Fibroblast of skin of scalp (primary cell): ENCODE results near the gene MAP3K4.

ENCODE experiments used
- DNase-seq: peaks from one replicate; pipeline ENCODE4 v3.0.0-alpha.2; 2013

The MAP3K4 gene

DNA sequence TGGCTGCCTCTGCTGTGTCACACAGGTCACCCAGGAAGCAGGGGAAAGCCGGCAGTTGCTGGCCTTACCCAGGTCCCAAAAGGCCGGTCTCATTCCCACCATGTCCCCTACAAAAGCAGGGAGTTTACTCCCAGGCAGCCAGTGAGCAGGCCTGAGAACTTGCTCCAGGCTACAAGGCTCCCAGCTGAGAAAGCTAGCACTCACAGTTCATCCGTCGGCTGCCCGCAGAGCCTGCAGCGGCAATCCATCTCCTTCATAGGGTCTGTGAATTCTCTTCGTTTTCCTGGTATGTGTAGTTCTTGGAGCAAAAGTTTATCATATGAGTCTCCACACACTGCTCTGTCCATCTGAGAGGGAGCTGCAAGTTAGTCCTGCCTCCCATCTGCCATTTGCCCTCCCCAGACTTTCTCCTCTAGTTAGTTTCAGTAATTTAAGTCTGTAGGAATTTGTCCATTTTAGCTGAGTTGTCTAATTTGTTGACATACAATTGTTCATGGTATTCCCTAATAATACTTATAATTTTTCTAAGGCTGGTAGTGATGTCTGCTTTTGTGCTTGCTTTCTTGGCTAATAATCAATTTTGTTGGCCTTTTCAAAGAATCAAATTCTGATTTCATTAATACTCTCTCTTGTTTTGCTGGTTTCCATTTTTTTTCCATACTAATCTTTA is 135.6 kb downstream of the MAP3K4 start:
- DNase-seq = no peak

DNA sequence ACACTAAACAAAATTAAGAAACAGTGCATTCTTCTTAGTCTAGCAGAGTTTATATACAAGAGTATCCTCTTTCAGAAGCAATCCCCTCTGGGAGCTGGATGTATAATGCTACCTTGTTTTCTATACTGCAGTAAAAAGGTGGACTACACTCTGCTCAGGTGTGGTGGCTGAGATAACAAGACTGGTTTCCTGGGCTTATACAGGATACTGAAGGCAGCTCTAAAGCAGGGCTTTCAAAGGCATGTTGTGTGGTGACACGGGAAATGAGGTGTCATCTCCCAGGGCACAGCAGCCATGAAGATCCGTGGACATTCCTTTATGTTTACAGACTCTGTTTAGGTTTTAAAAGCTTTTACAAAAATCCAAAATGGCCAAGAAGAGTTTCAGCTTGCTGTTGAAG is 136.7 kb downstream of the MAP3K4 start:
- DNase-seq = no peak

DNA sequence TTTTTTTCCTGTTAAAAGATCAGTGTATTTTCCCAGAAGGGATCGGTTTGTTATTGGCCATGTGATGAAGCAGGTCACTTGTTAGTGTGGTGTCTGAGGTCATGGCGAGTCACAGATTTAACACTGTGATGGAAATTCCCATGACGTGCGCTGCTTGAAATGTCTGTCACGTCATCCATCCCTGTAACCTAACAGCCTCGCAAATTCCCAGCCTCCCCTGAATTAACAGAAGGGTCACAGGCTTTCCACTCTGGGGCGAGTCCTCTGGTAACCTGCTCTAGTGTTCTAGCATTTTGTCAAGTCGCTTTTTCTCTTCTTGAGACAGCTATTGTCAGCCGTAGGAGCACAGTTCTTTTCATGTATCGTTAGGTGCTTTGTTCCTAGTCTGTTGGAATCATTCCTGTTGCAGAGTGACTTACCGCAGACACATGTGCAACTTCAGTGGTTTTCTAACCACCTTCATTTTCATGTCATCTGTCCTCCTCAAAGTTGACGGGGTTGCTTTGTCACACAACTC is 137.2 kb downstream of the MAP3K4 start:
- no peak for DNase-seq

DNA sequence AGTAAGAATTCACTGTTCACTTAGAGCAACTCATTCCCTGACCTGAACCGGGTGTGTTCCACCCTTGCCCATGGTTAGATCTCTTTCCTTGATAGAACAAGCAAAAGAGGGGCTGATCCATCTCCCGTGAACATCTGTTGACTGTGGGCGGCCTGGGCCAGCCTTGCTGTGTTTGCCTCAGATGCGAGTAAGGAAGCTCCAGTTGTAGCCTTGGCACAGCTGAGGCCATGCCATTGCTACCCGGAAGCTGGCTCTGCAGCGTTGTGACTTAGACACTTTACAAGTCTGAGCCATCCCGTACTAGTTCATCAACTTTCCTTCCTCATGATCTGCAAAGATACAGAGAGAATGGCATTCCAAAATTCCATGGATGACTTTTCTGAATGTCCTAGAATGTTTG is 139.0 kb downstream of the MAP3K4 start:
- no peak for DNase-seq

DNA sequence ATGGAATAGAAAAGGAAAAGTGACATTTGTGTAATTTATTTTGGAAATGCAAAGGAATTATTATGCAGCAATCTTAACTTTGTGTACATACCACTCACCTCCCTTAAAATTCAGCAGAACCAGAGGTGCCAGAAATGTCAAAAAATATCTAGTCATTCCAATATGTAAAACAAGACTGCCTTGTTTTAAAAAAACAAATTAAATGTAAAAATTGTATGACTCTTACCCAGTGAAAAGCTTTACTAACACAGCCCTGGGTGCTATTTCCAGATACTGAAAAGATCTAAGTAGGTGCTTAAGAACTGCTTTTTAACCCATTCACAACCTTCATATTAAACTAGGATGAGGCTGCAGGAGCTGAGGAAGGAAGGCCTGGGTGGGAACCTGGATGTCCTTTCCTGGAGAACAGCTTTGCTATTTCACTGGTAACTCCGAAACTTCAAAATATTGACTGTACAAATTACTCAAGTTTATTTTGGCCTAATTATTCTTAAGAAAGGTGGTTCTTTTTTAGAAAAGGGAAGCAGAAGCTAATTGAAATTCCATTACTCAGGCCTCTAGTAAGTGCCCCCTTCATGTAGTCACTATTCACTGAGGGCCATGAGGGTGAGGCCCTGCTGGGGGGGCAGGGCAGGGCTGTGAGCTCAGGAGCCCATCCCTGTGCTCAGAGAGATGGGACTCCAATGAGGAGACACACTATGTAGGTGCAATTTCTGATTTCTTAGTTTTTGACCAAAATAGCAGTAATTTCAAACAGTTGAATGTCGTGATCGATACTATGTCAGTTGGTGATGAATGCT is 139.6 kb downstream of the MAP3K4 start:
- no peak for DNase-seq

DNA sequence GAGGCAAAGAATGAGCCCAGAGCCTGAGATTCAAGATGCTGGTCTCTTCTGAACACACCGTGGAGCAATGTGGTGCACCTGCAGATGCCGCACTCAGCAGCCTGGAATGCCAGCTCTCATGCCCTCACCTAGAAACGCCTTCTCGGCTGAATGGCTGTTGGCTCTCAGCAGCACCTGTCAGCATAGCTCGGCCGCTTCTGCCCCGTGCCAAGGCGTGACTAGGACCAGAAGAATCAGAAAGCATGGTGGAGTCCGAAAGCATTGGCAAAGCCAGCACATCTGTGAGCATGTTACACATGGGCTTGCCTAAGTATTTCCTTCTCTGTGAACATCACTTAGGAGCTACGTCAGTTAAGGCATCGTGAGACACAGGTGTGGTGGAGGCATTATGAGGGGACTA is 140.8 kb downstream of the MAP3K4 start:
- DNase-seq = no peak

DNA sequence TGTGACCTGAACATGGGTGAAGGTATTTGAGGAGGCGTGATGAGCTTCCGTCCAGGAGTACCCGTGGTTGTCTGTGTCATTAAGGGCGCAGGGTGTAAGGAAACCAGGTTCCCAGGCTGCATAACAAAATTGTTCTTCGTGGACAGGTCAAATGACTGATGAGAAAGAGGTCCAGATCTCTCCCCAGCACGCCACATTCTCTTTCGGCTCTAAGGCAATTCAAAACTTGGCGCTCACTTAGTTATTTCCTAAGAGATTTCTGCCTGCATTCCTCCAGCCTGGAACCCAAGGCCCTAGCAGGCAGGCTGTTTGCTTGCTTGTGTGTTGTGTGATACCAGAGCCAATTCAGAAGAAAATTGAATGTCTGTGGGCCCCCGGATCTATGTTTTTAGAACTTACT is 142.4 kb downstream of the MAP3K4 start:
- DNase-seq = no peak

DNA sequence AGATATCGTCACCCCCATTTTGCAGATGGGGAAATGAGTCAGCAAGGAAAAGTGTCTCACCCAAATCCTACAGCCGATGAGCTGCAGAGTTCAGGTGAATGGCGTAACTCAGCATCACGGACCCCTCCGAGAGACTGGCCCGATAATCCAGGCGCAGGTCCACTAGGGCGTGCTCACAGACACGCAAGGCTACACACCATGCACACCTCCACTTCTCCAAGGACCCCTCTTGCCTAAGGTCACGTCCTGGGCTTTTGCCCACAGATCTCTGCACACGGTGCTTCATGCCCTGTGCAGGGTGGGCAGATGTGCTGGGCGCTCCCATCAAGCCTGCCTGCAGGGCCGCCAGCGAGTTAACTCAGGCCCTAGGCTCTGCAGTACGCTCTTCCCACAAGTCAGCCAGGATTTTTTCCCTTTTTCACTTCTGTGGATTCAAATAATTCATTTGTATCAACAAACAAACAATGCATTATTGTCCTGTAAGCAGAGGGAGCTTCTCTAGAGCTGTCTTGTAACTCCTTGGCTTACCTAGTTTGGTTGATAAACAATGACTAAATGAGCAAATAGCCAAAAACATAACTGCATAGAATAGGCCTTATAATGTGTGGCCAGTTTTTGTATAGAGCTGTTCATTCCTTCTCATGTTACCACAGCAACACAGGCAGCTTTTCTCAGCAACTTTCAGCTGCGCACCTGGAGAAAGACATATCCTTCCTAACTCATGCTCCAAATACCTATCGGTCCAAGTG is 143.2 kb downstream of the MAP3K4 start:
- no peak for DNase-seq

DNA sequence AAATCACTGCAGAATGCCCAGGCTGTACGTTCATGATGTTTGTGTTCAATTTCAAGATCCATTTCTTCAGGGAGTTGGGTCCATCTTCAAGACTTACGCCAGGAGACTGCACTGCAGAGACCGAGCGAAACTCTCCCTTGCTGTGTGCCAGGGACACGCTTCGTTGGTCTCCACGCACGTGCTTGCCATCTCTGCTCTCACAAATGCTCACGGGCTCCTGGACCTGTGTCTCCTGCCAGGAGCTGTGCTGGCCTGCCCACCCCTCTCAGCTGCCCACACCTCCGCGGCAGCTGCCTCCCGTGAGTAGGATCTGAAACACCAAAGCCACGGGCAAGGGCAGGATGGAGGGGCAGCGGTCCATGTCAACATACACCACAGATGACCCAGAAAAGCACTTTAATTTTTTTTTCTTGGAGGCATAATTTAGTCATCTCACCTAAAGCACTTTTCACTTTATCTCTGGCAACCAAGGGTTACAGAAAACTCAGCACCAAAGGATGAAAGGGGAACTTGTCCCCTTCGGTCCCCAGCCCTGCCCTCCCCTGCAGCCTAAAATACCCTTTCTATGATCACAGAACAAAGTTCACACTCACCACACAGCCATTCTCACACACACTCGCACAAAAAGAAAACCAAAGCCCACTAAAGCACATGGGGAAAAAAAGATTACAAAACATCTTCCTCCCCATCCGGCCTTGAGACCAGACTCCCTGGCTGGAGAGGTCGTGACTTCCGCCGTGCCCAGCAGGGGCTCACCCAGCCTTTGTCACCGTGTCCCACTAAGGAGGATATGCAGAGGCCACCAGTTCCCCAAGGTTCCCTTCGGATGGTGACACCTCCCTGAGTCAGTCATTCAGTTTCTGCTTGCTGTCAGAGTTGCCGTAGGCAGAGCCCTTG is 144.4 kb downstream of the MAP3K4 start:
- no peak for DNase-seq

DNA sequence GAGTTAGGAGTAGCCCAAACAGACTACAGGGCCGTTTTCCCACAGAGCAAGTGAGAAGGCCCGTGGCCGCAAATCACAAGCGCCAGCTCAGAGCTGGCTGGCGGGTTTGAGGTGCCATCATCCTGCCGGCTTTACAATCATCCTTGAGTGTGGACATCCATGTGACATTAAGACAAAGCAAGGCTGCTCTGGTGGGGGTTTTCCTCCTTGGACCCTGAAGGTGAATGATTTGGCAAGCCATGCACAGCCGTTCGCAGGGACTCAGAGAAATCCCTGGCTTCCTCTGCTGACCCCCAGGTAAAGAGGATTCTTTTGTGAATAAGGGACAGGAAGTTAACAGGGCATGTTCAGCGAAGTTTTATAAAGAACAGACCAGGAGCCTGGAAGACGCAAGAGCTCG is 145.1 kb downstream of the MAP3K4 start:
- DNase-seq = no peak

DNA sequence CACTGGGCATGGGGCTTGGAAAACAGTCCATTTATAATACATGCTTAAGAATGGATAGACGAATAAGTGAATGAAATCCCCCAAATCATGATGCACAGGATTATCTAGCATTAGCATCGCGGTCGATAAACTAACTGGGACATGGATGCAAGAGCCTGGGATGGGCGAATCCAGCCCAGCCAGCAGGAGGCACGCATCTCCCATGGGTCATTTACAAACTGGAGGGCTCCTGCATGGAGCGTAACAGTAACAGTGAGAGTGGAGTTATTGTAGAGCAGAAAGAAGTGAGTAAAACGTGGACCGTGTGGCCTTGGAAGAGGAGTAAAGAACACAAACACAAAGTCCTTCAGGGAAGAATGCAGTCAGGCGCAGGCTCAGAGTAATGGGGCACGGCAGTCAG is 145.8 kb downstream of the MAP3K4 start:
- no peak for DNase-seq

DNA sequence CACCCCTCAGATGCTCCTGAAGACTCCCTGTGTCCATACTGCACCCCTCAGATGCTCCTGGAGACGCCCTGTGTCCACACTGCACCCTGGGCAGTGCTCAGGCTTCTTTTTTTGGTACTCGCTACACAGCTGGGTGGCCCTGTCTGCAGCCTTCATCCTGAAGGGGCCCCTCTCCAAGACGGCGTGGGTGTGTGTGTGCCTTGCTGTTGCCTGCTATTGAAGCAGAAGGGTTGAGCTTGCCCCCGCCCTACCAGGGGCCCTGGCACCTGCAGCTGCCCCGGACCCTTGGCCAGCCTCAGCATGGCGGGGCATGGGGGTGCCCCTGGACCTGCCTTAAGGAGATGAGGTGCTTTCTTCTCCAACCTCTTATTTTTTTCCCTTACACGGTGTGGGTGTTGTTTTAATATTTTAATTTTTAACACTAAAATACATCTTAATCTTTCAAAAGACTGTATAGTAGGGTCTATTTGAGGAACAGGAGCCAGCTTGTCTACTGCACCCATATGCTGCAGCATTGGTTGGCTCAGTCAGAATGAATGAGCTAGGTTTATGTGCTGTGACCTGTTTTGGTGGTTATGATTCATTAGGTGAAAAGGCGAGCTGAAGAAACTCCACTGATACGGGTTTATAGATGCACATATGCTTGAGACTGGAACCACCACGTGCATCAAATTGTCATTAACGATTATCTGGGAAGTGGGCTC is 146.4 kb downstream of the MAP3K4 start:
- DNase-seq = no peak

DNA sequence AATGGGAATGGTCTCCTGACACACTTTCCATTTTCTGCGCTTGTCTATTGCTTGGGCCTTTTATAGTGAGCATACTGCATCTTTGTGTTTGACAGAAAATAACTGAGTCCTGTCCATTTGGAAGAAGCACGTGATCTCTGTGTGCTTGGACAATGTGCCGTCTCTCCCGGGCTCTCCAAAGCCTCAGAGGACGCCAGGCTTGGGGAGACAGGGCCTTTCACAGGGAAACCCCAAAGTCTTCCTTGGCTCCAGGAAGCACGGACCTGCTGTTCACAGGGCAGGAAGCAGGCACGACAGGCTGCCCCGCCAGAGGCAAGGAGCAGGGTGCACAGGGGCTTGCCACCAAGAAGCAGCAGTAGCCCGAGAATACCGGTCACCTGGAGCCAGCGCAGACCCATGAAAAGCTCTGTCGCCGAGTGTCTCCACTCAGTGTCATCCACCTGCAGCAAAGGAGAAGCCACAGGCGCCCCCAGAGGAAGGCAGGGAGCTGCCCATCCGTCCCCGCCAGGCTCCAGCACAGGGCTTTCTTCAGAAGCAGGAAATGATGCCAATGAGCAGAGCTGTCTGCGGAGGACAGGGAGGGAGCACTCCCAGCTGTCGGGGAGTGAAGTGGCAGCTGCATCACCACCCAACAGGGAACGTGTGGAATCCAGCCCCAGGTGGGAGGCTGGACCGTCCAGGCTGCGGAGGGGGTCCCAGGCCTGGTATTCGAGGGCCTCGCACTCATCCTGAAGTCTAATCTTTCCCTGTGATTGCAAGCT is 147.2 kb downstream of the MAP3K4 start:
- no peak for DNase-seq

DNA sequence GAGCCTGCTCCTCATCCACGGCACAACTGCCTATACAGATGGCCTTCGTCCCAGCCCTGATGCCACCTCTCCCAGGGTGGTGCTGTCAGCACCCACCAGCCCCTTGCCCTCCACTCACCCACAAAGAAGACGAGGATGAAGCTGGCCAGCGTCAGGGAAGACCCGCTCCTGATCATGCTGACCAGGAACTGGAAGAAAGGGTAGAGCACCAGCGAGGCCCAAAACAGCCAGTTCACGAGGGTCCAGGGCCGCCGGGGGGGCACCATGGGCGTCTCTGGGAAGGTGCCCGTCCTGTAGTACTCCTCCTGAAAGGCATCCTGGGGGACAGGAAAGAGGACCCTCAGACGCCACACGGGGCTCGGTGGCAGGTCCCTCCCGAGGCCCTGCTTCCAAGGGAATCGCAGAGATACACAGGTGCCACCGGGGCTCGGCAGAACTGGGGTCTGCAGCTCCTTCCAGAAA is 147.8 kb downstream of the MAP3K4 start:
- DNase-seq = no peak

DNA sequence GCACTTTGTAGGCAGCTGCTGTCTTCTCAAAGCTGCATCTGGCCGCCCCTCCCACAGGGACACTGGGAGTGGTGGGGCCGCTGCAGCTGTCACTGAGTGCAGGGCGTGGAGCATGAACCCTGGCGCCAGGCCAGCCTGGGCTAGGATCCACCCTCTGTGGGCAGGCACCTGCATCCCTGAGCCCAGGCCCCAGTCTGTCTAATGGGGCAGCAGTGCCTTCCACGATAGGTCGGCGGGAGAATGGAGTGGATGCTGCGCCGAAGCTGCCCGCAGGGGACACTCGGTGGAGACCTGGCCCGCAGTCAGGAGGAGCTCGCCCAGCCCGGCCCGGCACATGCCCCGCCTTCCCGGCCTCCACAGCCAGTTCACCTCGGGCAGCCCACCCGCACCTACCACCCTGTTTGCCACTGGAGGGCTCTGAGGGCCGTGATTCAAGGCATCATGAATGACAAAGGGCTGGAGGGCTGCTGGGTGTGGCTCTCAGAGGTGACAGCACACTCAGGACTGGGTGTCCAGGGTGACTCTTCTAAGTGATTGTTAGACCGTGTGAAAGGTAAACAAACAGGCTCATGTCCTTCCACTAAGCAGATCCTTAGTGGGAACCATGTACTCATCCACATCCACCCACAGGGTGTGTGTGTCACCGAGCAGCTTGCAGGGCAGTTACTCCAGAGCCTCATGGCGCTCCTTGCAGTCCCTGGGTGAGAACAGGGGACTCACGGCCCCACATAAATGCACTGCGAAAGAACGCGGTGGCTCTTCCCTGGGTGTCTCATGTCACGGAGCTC is 148.4 kb downstream of the MAP3K4 start:
- no peak for DNase-seq

DNA sequence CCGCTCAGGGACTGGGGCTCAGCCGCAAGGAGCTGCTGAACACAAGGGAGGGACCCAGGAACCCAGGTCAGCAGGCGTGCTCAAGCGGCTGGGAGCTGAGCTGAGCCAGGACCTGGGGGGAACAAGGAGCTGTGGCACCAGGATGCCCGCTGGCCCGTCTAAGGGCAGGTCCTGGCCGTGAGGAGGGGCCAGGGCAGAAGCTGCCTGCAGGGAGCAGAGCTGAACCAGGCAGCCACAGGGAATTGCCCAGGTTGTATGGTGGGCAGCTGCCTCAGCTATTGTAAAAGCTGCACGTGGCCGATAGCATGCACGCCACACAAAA is 148.9 kb downstream of the MAP3K4 start:
- DNase-seq = no peak

DNA sequence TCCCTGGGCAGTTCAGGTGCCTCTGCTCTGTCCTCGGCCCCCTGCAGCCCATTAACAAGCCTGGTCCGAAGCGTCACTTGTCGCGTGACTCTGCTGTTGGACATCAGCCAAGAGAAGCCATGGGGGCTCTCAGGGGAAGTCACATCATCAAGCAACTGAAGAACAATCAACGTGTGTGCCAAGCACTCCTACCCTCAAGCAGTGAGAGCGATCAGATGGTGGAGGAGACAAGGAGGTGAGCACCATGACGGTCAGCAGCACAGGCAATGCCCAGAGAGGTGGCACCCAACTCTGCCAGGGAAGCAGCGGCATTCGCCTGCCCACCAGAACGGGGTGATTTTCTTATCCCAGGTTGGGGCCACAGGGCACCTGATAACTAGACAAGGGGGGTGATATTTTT is 149.6 kb downstream of the MAP3K4 start:
- DNase-seq = peak; percentile 16

DNA sequence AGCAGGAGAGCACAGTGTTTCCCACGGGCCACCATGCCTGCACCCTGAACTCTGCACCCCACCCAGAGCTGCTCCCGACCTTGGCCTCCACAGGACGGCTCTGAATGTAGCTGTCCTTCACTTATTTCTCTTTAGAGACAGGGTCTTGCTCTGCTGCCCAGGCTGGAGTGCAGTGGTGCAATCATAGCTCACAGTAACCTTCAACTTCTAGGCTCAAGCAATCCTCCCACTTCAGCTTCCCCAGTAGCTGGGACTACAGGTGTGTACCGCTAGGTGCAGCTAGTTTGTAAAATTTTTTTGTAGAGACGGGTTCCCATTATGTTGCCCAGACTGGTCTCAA is 151.4 kb downstream of the MAP3K4 start:
- no peak for DNase-seq

DNA sequence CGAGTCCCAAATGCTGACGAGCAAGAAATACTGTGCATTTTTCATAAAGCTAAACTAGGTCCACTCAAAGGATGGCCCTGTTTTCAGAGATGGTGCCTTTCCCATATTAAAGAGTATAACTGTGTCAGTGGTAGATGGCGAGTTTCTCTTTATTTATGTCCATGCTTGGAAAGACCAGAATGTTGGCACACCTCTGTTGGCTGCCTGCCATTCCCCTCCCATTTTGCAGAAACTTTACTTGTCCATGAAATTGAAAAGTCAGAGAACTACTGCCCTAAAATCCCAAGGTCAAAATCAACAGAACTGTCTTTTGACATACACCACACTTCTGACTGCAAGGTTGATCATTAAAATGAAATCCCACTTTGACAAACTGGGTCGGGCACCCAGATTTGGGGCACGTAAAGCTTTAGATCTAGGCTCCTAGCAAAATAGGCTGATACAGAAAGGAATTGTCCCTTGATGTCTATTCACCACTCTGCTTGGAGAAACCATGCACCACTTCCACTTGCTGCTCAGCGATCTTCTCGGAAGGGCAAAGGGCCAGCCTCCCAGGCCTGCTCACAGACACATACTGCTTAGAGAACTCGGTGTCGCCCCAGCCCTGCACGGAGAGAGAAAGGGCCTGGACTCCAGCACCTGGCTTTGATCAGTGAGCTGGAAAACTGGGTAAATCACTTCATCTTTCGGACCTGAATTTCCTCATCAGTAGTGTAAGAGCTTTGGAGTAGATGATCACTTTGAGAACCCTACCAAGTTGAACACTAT is 152.3 kb downstream of the MAP3K4 start:
- DNase-seq = no peak
